HEK293T (cell line): ENCODE data around the gene FBXO17.

Experiments
- ARNT ChIP-seq: fragments of 450-650 bp; IDR thresholded peaks from 2 replicates; pipeline ENCODE4 v1.6.1; 2017; ENCODE audit warnings: mild to moderate bottlenecking
- BHLHE40 ChIP-seq: fragments of 450-650 bp; IDR thresholded peaks from 2 replicates; pipeline ENCODE4 v1.6.1; 2016; ENCODE audit warnings: mild to moderate bottlenecking, moderate library complexity, borderline replicate concordance
- ELF4 ChIP-seq: fragments of 450-650 bp; IDR thresholded peaks from 2 replicates; pipeline ENCODE4 v1.6.1; 2017; ENCODE audit warnings: antibody characterized with exemption
- FOXK2 ChIP-seq: fragments of 450-650 bp; IDR thresholded peaks from 2 replicates; pipeline ENCODE4 v1.6.1; 2016; ENCODE audit warnings: mild to moderate bottlenecking
- FOXM1 ChIP-seq: fragments of 450-650 bp; IDR thresholded peaks from 2 replicates; pipeline ENCODE4 v1.6.1; 2017; ENCODE audit warnings: mild to moderate bottlenecking, borderline replicate concordance
- L3MBTL2 ChIP-seq: fragments of 450-650 bp; conservative IDR thresholded peaks from 2 replicates; pipeline ENCODE4 v1.6.1; 2016; ENCODE audit warnings: mild to moderate bottlenecking
- NFRKB ChIP-seq: fragments of 450-650 bp; IDR thresholded peaks from 2 replicates; pipeline ENCODE4 v1.6.1; 2016; ENCODE audit warnings: mild to moderate bottlenecking, moderate library complexity
- SP1 ChIP-seq: fragments of 450-650 bp; IDR thresholded peaks from 2 replicates; pipeline ENCODE4 v1.6.1; 2017
- ZNF384 ChIP-seq: fragments of 450-650 bp; IDR thresholded peaks from 2 replicates; pipeline ENCODE4 v1.6.1; 2016

GRCh38 chr19:39021063-39021462 is 45.5 kb upstream of the FBXO17 start:
- no peak for TF ChIP-seq ARNT
- TF ChIP-seq NFRKB = no peak
- no peak for TF ChIP-seq ELF4
- TF ChIP-seq ZNF384 = no peak
- TF ChIP-seq FOXK2 = no peak
- no peak for TF ChIP-seq SP1
- no peak for TF ChIP-seq BHLHE40
- TF ChIP-seq FOXM1 = no peak
- TF ChIP-seq L3MBTL2 = no peak
